AG20443 (cell line): ENCODE measurements around the gene OVOL1.
"Not testable (repeated sequence)": the region's sequence is repeated elsewhere in the genome, so short reads cannot be mapped to it uniquely, and the experiment has no call there.

Experiments used
- DNase-seq: peaks from one replicate; pipeline ENCODE4 v3.0.0; 2012; ENCODE audit warnings: low spot score, mixed read lengths

OVOL1 gene

GRCh38 chr11:65814986-65815565, 28.2 kb downstream of the OVOL1 start:
- no peak for DNase-seq

GRCh38 chr11:65816696-65817095, 29.8 kb downstream of the OVOL1 start:
- DNase-seq: no peak

- DNase-seq: no peak
Measured at GRCh38 chr11:65817312-65817834, 30.5 kb downstream of the OVOL1 start.

- DNase-seq: peak; percentile 98
Measured at GRCh38 chr11:65817835-65818680, 31.2 kb downstream of the OVOL1 start.

- DNase-seq: no peak
Measured at GRCh38 chr11:65821107-65821506, 34.2 kb downstream of the OVOL1 start.

GRCh38 chr11:65822776-65823528, 36.1 kb downstream of the OVOL1 start:
- DNase-seq: no peak

GRCh38 chr11:65826984-65827735, 40.3 kb downstream of the OVOL1 start:
- DNase-seq: no peak

GRCh38 chr11:65829459-65829858, 42.6 kb downstream of the OVOL1 start:
- no peak for DNase-seq

- DNase-seq: not testable (repeated sequence)
Measured at GRCh38 chr11:65832231-65832630, 45.4 kb downstream of the OVOL1 start.

GRCh38 chr11:65833297-65834030, 46.6 kb downstream of the OVOL1 start, which contains the start of gene SNX32:
Gene SNX32 (plus strand): TSS chr11:65833963. CDS start chr11:65834066, 103 bp downstream.
- DNase-seq: peak; percentile 99

- DNase-seq: no peak
Measured at GRCh38 chr11:65834202-65834601, 47.3 kb downstream of the OVOL1 start.

- no peak for DNase-seq
Measured at GRCh38 chr11:65842144-65842543, 55.3 kb downstream of the OVOL1 start.

- DNase-seq: no peak
Measured at GRCh38 chr11:65843811-65844210, 56.9 kb downstream of the OVOL1 start.

- DNase-seq: no peak
Measured at GRCh38 chr11:65844231-65844872, 57.5 kb downstream of the OVOL1 start.
